Activated CD8-positive, alpha-beta T cell treated with anti-CD3 and anti-CD28 coated beads for 36 hours (primary cell): Measurements from ENCODE around the gene ZNF678. TPM values are rescaled to one million over a fixed set of nuclear protein-coding genes. Genes with fewer than 3 reads are reported as not detected.
"Not testable (repeated sequence)": the region's sequence is repeated elsewhere in the genome, so short reads cannot be mapped to it uniquely, and the experiment has no call there.

Source experiments
- ATAC-seq: fragments of 200-7000 bp; cut with Tn5 transposase; one replicate; pipeline ENCODE4 v1.10.0; 2021; ENCODE audit warnings: mild to moderate bottlenecking, moderate library complexity
- CTCF ChIA-PET: fragments of 350-600 bp; sonication (Branson Sonifier 250); formaldehyde crosslinking; loops from one replicate; lab custom pipeline; 2021; ENCODE audit warnings: antibody characterized with exemption; lab: Charles Lee
- POLR2A ChIA-PET: fragments of 350-600 bp; sonication (Branson Sonifier 250); formaldehyde crosslinking; loops from one replicate; lab custom pipeline; 2021; ENCODE audit warnings: antibody characterized with exemption; lab: Charles Lee
- DNase-seq: peaks from one replicate; pipeline ENCODE4 v3.0.0-alpha.2; 2020
- H3K27ac Mint-ChIP-seq: one replicate; pipeline ENCODE4 v1.8.0; 2021; ENCODE audit warnings: mild to moderate bottlenecking, mixed read lengths
- H3K27me3 Mint-ChIP-seq: one replicate; pipeline ENCODE4 v1.8.0; 2021; ENCODE audit warnings: mixed read lengths
- H3K36me3 Mint-ChIP-seq: one replicate; pipeline ENCODE4 v1.8.0; 2021; ENCODE audit warnings: low read depth, mixed read lengths
- H3K4me1 Mint-ChIP-seq: one replicate; pipeline ENCODE4 v1.8.0; 2021; ENCODE audit warnings: low read depth, mixed read lengths
- H3K4me3 Mint-ChIP-seq: one replicate; pipeline ENCODE4 v1.8.0; 2021; ENCODE audit warnings: mild to moderate bottlenecking, moderate library complexity, mixed read lengths
- H3K9me3 Mint-ChIP-seq: one replicate; pipeline ENCODE4 v1.8.0; 2021; ENCODE audit warnings: mixed read lengths
- CTCF ChIP-seq: fragments of 200-600 bp; IDR thresholded peaks from one replicate; pipeline ENCODE4 v1.8.0; 2022; ENCODE audit warnings: antibody characterized with exemption, mild to moderate bottlenecking
- intact Hi-C: fragments of 100-400 bp; cut with micrococcal nuclease; formaldehyde crosslinking; loops from one replicate; pipeline ENCODE4 v1.10.0; 2022
- total RNA-seq, 2 experiments: library from RNA; stranded (reverse); gene quantifications; one replicate each; pipeline ENCODE4 v1.2.3, GENCODE V29; 2021

Gene ZNF678
- total RNA-seq, 2 experiments from 2014 or later = 6.7 to 7.4 TPM

DNA sequence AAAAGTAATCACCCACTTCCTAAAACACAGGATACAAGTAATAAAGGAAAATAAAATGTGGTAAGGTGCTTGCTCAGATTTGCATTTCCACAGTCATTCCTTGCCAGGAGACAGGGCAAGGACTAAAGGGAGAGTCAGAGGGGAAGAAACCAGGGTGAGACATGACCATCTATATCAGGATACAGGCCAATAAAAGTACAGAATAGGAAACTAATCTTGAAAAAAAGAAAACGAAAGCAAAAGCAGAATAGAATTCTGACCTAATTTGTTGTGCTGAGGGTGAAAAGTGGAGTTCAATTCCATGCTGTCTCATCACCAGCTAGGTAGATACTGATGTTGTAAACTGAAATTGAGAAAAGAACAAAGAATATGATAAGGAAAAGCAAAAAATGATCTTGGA lies 144.5 kb downstream of the ZNF678 start:
- H3K27me3 Mint-ChIP-seq = peaks cover 2% of the 10 kb centered on the region
- no peak overlapping the region for H3K27ac Mint-ChIP-seq
- H3K9me3 Mint-ChIP-seq = peaks cover 24% of the 10 kb centered on the region
- ChIA-PET CTCF (no interaction called here), POLR2A (no interaction called here)
- no peak overlapping the region for H3K4me3 Mint-ChIP-seq
- intact Hi-C loops = no loop called here
- DNase-seq (no peak), ATAC-seq (no peak)
- peaks cover 7% of the 10 kb centered on the region for H3K4me1 Mint-ChIP-seq
- H3K36me3 Mint-ChIP-seq = peaks cover 5% of the 10 kb centered on the region
- no peak for TF ChIP-seq CTCF

- Mint-ChIP-seq H3K27ac (no peak overlapping the region), H3K27me3 (peaks cover 2% of the 10 kb centered on the region), H3K4me3 (no peak overlapping the region), H3K4me1 (peaks cover 7% of the 10 kb centered on the region), H3K9me3 (peaks cover 23% of the 10 kb centered on the region), H3K36me3 (peaks cover 9% of the 10 kb centered on the region)
- ChIA-PET CTCF (no interaction called here), POLR2A (no interaction called here)
- no peak for TF ChIP-seq CTCF
- intact Hi-C loops = no loop called here
- no peak for ATAC-seq
- no peak for DNase-seq
Measured at GRCh38 chr1:227709451-227709850, 146.1 kb downstream of the ZNF678 start.

- POLR2A ChIA-PET, H3K27ac Mint-ChIP-seq, ATAC-seq, H3K27me3 Mint-ChIP-seq, CTCF ChIA-PET, H3K36me3 Mint-ChIP-seq, H3K4me3 Mint-ChIP-seq, intact Hi-C loops, H3K4me1 Mint-ChIP-seq, DNase-seq: not testable (repeated sequence)
- H3K9me3 Mint-ChIP-seq = peaks cover 29% of the 10 kb centered on the region
Measured at GRCh38 chr1:227710474-227710873, 147.1 kb downstream of the ZNF678 start.

DNA sequence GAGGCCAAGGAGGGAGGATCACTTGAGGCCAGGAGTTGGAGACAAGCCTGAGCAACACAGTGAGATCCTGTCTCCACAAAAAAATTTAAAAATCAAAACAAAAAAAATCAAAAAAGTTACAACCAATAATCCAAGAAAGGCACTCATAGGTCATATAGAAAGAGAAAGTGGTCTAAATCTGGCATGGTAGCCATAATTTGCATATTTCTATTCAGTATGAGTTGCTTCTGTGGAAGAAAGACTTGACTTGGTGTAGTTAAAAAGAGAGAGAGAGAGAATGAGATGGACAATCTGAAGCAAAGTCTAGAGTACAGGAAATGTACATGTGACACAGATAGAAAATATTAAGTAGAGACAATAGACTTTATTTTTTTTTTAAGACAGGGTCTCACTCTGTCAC lies 149.3 kb downstream of the ZNF678 start:
- no peak for TF ChIP-seq CTCF
- ChIA-PET CTCF (no interaction called here), POLR2A (no interaction called here)
- H3K27ac Mint-ChIP-seq = no peak overlapping the region
- DNase-seq (no peak), ATAC-seq (no peak)
- H3K4me1 Mint-ChIP-seq = peaks cover 6% of the 10 kb centered on the region
- H3K27me3 Mint-ChIP-seq = peaks cover 2% of the 10 kb centered on the region
- H3K4me3 Mint-ChIP-seq = no peak overlapping the region
- H3K9me3 Mint-ChIP-seq = peaks cover 44% of the 10 kb centered on the region
- intact Hi-C loops = no loop called here
- peaks cover 7% of the 10 kb centered on the region for H3K36me3 Mint-ChIP-seq

DNA sequence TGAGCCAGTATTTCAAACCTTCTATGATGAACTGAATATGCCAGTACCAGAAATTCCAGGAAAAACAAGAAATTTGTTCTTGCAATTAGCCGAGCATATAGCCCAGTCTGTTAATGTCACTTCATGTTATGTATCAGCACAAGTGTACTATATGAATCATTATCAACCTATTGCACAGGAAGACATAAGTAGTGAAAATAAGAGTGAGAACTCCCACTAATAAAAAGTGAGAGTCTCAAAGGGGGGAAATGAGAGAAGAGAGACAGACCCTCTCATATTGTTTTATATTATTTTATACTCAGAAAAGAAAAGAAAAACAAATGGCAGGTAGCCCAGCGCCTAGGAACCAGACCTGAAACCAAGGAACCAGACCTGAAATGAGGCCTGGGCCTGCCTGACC lies 155.6 kb downstream of the ZNF678 start:
- DNase-seq (no peak), ATAC-seq (no peak)
- ChIA-PET POLR2A (no interaction called here), CTCF (no interaction called here)
- Mint-ChIP-seq H3K4me3 (no peak overlapping the region), H3K27me3 (no peaks in the 10 kb centered on the region), H3K4me1 (no peaks in the 10 kb centered on the region), H3K36me3 (peaks cover 17% of the 10 kb centered on the region), H3K9me3 (peaks cover 69% of the 10 kb centered on the region), H3K27ac (no peak overlapping the region)
- intact Hi-C loops = no loop called here
- no peak for TF ChIP-seq CTCF

DNA sequence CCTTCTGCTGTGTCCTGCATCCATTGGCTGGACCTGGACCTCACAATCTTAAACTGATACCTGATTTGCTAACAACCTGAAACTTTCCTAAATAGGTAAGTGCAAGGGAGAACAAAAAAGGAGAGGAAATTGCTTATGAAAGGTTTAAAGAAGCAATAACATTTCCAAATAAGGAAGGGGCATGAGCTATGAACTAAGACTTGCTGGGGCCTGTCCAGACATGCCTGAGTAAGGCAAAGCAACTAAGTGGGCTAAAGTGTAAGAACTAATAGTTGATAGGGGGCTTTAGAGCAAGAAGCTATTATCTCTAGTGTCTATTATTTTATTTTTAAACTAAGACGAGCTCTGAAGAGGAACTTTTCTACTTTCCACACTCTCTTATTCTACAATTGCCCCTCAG lies 160.1 kb downstream of the ZNF678 start:
- intact Hi-C loops = loop anchor here (10.0 kb wide), 1 partner anchor 159 kb away; the partner anchor contains the start of gene ZNF678
- ChIA-PET CTCF (interaction anchor here (1.0 kb wide), 1 partner anchor 40 kb away, joined by 3 read pairs; no protein-coding TSS in a partner anchor), POLR2A (interaction anchor here (0.6 kb wide), 1 partner anchor 761 kb away, joined by 3 read pairs; no protein-coding TSS in a partner anchor)
- ATAC-seq (no peak), DNase-seq (no peak)
- Mint-ChIP-seq H3K27me3 (peaks cover 5% of the 10 kb centered on the region), H3K4me1 (peaks cover 5% of the 10 kb centered on the region), H3K27ac (peak overlapping the region; percentile 58), H3K36me3 (peaks cover 14% of the 10 kb centered on the region), H3K9me3 (peaks cover 38% of the 10 kb centered on the region), H3K4me3 (no peak overlapping the region)
- no peak for TF ChIP-seq CTCF
